B cell (primary cell): ENCODE results near the gene CDS2.

Source experiments
- EZH2 ChIP-seq: IDR thresholded peaks from 2 replicates; pipeline ENCODE4 v1.6.1; 2012; ENCODE audit warnings: borderline replicate concordance, low read depth, mild to moderate bottlenecking, moderate library complexity, low read length; ENCODE audit not compliant: insufficient read depth, poor library complexity, severe bottlenecking
- TF ChIP-seq, protein P1 (sequence below): fragments of 200-600 bp; IDR thresholded peaks from one replicate; pipeline ENCODE4 v1.8.0; 2022; ENCODE audit warnings: antibody characterized with exemption, mild to moderate bottlenecking

DNA sequence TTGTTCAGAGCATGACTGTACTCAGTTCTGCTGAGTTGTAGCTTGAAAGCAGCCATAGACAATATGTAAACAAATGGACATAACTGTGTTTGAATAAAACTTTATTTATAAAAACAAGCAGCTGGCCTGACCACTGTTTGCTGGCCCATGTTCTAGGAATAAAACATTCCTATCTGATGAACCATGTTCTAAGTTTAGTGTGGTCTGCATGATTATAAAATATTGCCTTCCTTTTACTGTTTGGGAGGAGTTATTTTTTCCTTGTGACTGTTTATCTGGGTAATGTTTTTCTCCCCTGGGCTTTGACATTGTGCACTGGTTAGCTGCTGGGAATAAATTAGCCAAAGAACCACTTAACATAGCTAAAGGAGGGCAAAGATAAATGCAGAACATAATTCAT, 55.1 kb downstream of the CDS2 start:
- TF ChIP-seq, protein P1, sequence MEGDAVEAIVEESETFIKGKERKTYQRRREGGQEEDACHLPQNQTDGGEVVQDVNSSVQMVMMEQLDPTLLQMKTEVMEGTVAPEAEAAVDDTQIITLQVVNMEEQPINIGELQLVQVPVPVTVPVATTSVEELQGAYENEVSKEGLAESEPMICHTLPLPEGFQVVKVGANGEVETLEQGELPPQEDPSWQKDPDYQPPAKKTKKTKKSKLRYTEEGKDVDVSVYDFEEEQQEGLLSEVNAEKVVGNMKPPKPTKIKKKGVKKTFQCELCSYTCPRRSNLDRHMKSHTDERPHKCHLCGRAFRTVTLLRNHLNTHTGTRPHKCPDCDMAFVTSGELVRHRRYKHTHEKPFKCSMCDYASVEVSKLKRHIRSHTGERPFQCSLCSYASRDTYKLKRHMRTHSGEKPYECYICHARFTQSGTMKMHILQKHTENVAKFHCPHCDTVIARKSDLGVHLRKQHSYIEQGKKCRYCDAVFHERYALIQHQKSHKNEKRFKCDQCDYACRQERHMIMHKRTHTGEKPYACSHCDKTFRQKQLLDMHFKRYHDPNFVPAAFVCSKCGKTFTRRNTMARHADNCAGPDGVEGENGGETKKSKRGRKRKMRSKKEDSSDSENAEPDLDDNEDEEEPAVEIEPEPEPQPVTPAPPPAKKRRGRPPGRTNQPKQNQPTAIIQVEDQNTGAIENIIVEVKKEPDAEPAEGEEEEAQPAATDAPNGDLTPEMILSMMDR: no peak
- no peak for TF ChIP-seq EZH2
